Suprapubic skin (tissue), 4 donors: ENCODE measurements around the gene SLC15A3. TPM values are rescaled to one million over a fixed set of nuclear protein-coding genes. Genes with fewer than 3 reads are reported as not detected.
A peak's percentile ranks its signal among the peaks of the same experiment; 100 is the strongest.

Source experiments
- DNase-seq, 2 donors: peaks; one replicate each; pipeline ENCODE4 v3.0.0-alpha.2; 2019; ENCODE audit warnings: low spot score in 2 of 2
- H3K27ac ChIP-seq: fragments of 200-600 bp; sonication (generic); one replicate; pipeline ENCODE4 v1.5.1; 2019
- H3K27me3 ChIP-seq: fragments of 200-600 bp; sonication (generic); one replicate; pipeline ENCODE4 v1.5.1; 2019
- H3K36me3 ChIP-seq: fragments of 200-600 bp; sonication (generic); one replicate; pipeline ENCODE4 v1.5.1; 2019
- H3K4me1 ChIP-seq: fragments of 200-600 bp; sonication (generic); one replicate; pipeline ENCODE4 v1.5.1; 2019
- H3K4me3 ChIP-seq: fragments of 200-600 bp; sonication (generic); one replicate; pipeline ENCODE4 v1.5.1; 2019; ENCODE audit warnings: mild to moderate bottlenecking
- H3K9me3 ChIP-seq: fragments of 200-600 bp; sonication (generic); one replicate; pipeline ENCODE4 v1.5.1; 2019
- CTCF ChIP-seq, 2 donors: fragments of 200-600 bp in 1 of 2; fragments of 450-650 bp in 1 of 2; sonication (generic) in 1 of 2; IDR thresholded peaks; one replicate each; pipeline ENCODE4 v1.5.1; 2016 to 2019; ENCODE audit warnings: antibody characterized with exemption in 2 of 2, mild to moderate bottlenecking in 1 of 2, moderate library complexity in 1 of 2
- EP300 ChIP-seq: sonication (generic); formaldehyde crosslinking; IDR thresholded peaks from one replicate; pipeline ENCODE4 v1.6.1; 2017; ENCODE audit warnings: antibody characterized with exemption
- POLR2A ChIP-seq, 2 donors: fragments of 450-650 bp; IDR thresholded peaks; one replicate each; pipeline ENCODE4 v1.6.1; 2017; ENCODE audit warnings: antibody characterized with exemption in 2 of 2, mild to moderate bottlenecking in 2 of 2, moderate library complexity in 2 of 2
- POLR2AphosphoS5 ChIP-seq, 3 donors: sonication (generic); formaldehyde crosslinking; IDR thresholded peaks; one replicate each; pipeline ENCODE4 v1.6.1; 2017; ENCODE audit warnings: antibody characterized with exemption in 3 of 3
- WGBS: methylation state at CpG from one replicate; pipeline ENCODE4 v1.1.5; 2018; 5-methylcytosine and 5-hydroxymethylcytosine counted together
- total RNA-seq, 4 donors: library from RNA; depleted of rRNA; stranded (reverse); fragments of >200 nt; gene quantifications; one replicate each; pipeline ENCODE4 v1.1.0, GENCODE V29; 2016

SLC15A3 gene
- total RNA-seq, 4 donors from 2014 or later: 1.7 to 10.5 (median 9.8) TPM

DNA sequence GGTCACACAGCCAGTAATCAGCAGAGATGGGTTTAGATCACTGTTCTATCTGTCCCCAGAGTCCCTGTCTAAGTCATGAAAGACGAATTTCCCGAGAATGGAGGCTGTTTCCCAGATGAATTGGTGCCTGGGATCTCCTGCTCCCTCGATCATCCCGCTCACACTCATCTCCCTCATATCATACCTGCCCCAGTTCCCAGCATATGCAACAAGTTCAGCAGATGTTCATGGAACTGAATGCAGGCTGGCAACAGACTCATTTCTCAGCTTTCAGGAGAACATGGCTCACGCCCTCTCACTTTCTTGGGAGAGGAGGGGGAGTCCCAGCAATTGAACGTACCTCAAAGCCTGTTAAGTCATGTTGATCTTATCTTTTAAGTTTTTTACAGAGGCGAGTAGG, 41.6 kb upstream of the SLC15A3 start:
- WGBS: 40% methylated on average over 7 of the region's 7 CpGs
- H3K27ac ChIP-seq: no peak overlapping the region
- peak in 1 of 2 donors; percentile 24 for DNase-seq

GRCh38 chr11:60992842-60993409, 41.0 kb upstream of the SLC15A3 start:
- H3K27ac ChIP-seq: no peak overlapping the region
- peaks cover 12% of the 10 kb centered on the region for H3K27me3 ChIP-seq
- no peak for TF ChIP-seq CTCF (IDR thresholded peaks at IDR 0.05)
- TF ChIP-seq POLR2AphosphoS5 (IDR thresholded peaks at IDR 0.05): no peak
- TF ChIP-seq EP300: no peak
- TF ChIP-seq POLR2A (IDR thresholded peaks at IDR 0.05): no peak
- no peaks in the 10 kb centered on the region for H3K9me3 ChIP-seq
- WGBS: 53% methylated on average over 5 of the region's 5 CpGs
- H3K4me1 ChIP-seq: peaks cover 14% of the 10 kb centered on the region
- peak in 1 of 2 donors; percentile 19 for DNase-seq
- H3K36me3 ChIP-seq: no peaks in the 10 kb centered on the region
- no peak overlapping the region for H3K4me3 ChIP-seq

More for the DNA sequence above, 41.6 kb upstream of the SLC15A3 start:
- peaks cover 14% of the 10 kb centered on the region for H3K4me1 ChIP-seq
- TF ChIP-seq EP300 (no peak), POLR2AphosphoS5 (IDR thresholded peaks at IDR 0.05) (no peak), POLR2A (IDR thresholded peaks at IDR 0.05) (no peak), CTCF (IDR thresholded peaks at IDR 0.05) (no peak)
- H3K27me3 ChIP-seq: peaks cover 9% of the 10 kb centered on the region
- no peaks in the 10 kb centered on the region for H3K9me3 ChIP-seq
- H3K36me3 ChIP-seq: no peaks in the 10 kb centered on the region
- H3K4me3 ChIP-seq: no peak overlapping the region

- no peaks in the 10 kb centered on the region for H3K9me3 ChIP-seq
- TF ChIP-seq POLR2AphosphoS5 (IDR thresholded peaks at IDR 0.05) (no peak), EP300 (no peak), CTCF (IDR thresholded peaks at IDR 0.05) (no peak), POLR2A (IDR thresholded peaks at IDR 0.05) (no peak)
- H3K4me3 ChIP-seq: no peak overlapping the region
- H3K36me3 ChIP-seq: no peaks in the 10 kb centered on the region
- 89% methylated on average over 4 of the region's 4 CpGs for WGBS
- H3K4me1 ChIP-seq: peaks cover 12% of the 10 kb centered on the region
- no peak for DNase-seq
- no peak overlapping the region for H3K27ac ChIP-seq
- H3K27me3 ChIP-seq: peaks cover 18% of the 10 kb centered on the region
Measured at GRCh38 chr11:60991457-60991856, 39.5 kb upstream of the SLC15A3 start.

GRCh38 chr11:60989093-60989650, 37.2 kb upstream of the SLC15A3 start:
- DNase-seq: peak in 1 of 2 donors; percentile 30
- Histone ChIP-seq H3K4me1 (no peaks in the 10 kb centered on the region), H3K9me3 (no peaks in the 10 kb centered on the region), H3K4me3 (no peak overlapping the region), H3K36me3 (no peaks in the 10 kb centered on the region), H3K27ac (no peak overlapping the region), H3K27me3 (peaks cover 13% of the 10 kb centered on the region)
- WGBS: 44% methylated on average over 11 of the region's 12 CpGs
- TF ChIP-seq POLR2A (IDR thresholded peaks at IDR 0.05): no peak
- TF ChIP-seq POLR2AphosphoS5 (IDR thresholded peaks at IDR 0.05): no peak
- no peak for TF ChIP-seq EP300
- no peak for TF ChIP-seq CTCF (IDR thresholded peaks at IDR 0.05)

- Histone ChIP-seq H3K9me3 (no peaks in the 10 kb centered on the region), H3K4me1 (no peaks in the 10 kb centered on the region), H3K36me3 (no peaks in the 10 kb centered on the region), H3K27ac (no peak overlapping the region), H3K4me3 (no peak overlapping the region), H3K27me3 (peaks cover 13% of the 10 kb centered on the region)
- peak in 1 of 2 donors; percentile 30 for DNase-seq
- TF ChIP-seq POLR2AphosphoS5 (IDR thresholded peaks at IDR 0.05): no peak
- no peak for TF ChIP-seq CTCF (IDR thresholded peaks at IDR 0.05)
- TF ChIP-seq EP300: no peak
- TF ChIP-seq POLR2A (IDR thresholded peaks at IDR 0.05): no peak
- 50% methylated on average over 1 of the region's 2 CpGs for WGBS
Measured at GRCh38 chr11:60988658-60989057, 36.7 kb upstream of the SLC15A3 start.
